HEK293T (cell line): ENCODE results near the gene CYP26B1.

Experiments used
- BHLHE40 ChIP-seq: fragments of 450-650 bp; IDR thresholded peaks from 2 replicates; pipeline ENCODE4 v1.6.1; 2016; ENCODE audit warnings: mild to moderate bottlenecking, moderate library complexity, borderline replicate concordance
- CTBP1 ChIP-seq: fragments of 450-650 bp; IDR thresholded peaks from 2 replicates; pipeline ENCODE4 v1.6.1; 2016; ENCODE audit warnings: borderline replicate concordance
- ELF4 ChIP-seq: fragments of 450-650 bp; IDR thresholded peaks from 2 replicates; pipeline ENCODE4 v1.6.1; 2017; ENCODE audit warnings: antibody characterized with exemption
- FOXK2 ChIP-seq: fragments of 450-650 bp; IDR thresholded peaks from 2 replicates; pipeline ENCODE4 v1.6.1; 2016; ENCODE audit warnings: mild to moderate bottlenecking
- FOXM1 ChIP-seq: fragments of 450-650 bp; IDR thresholded peaks from 2 replicates; pipeline ENCODE4 v1.6.1; 2017; ENCODE audit warnings: mild to moderate bottlenecking, borderline replicate concordance
- HDGF ChIP-seq: fragments of 450-650 bp; IDR thresholded peaks from 2 replicates; pipeline ENCODE4 v1.6.1; 2017; ENCODE audit warnings: antibody characterized with exemption, borderline replicate concordance
- PKNOX1 ChIP-seq: fragments of 450-650 bp; IDR thresholded peaks from 2 replicates; pipeline ENCODE4 v1.6.1; 2016
- SP1 ChIP-seq: fragments of 450-650 bp; IDR thresholded peaks from 2 replicates; pipeline ENCODE4 v1.6.1; 2017
- SUZ12 ChIP-seq: fragments of 450-650 bp; IDR thresholded peaks from 2 replicates; pipeline ENCODE4 v1.6.1; 2016; ENCODE audit warnings: mild to moderate bottlenecking
- TARDBP ChIP-seq: fragments of 450-650 bp; IDR thresholded peaks from 2 replicates; pipeline ENCODE4 v1.6.1; 2016
- ZNF384 ChIP-seq: fragments of 450-650 bp; IDR thresholded peaks from 2 replicates; pipeline ENCODE4 v1.6.1; 2016

GRCh38 chr2:72147303-72147971 lies at the start of gene CYP26B1:
- TF ChIP-seq BHLHE40 (no peak), FOXM1 (no peak), SP1 (no peak), TARDBP (no peak), CTBP1 (no peak), FOXK2 (no peak), ELF4 (no peak), ZNF384 (no peak), SUZ12 (no peak), HDGF (no peak), PKNOX1 (no peak)
